HepG2 (cell line): Measurements from ENCODE around the gene IL27RA.

ENCODE experiments used
- BCLAF1 ChIP-seq: fragments of 450-650 bp; IDR thresholded peaks from 2 replicates; pipeline ENCODE4 v1.6.1; 2017; ENCODE audit warnings: mild to moderate bottlenecking
- CTCF ChIP-seq: sonication (generic); formaldehyde crosslinking; IDR thresholded peaks from 2 replicates; pipeline ENCODE4 v1.5.0; 2020; ENCODE audit warnings: mild to moderate bottlenecking, missing genetic modification reagents, moderate library complexity
- ESRRA ChIP-seq: sonication (generic); formaldehyde crosslinking; IDR thresholded peaks from 2 replicates; pipeline ENCODE4 v1.5.1; 2020; ENCODE audit warnings: mild to moderate bottlenecking, low read depth, missing genetic modification reagents
- HDAC1 ChIP-seq: sonication (generic); formaldehyde crosslinking; IDR thresholded peaks from 2 replicates; pipeline ENCODE4 v1.5.1; 2020; ENCODE audit warnings: mild to moderate bottlenecking, missing genetic modification reagents
- HNRNPUL1 ChIP-seq: fragments of 200-400 bp; formaldehyde crosslinking; IDR thresholded peaks from 2 replicates; pipeline ENCODE4 v1.6.1; 2017; ENCODE audit warnings: low read depth, mild to moderate bottlenecking, low read length, moderate library complexity
- MAF1 ChIP-seq: sonication (generic); formaldehyde crosslinking; IDR thresholded peaks from 2 replicates; pipeline ENCODE4 v1.5.0; 2020; ENCODE audit warnings: missing genetic modification reagents, borderline replicate concordance
- PBX2 ChIP-seq: IDR thresholded peaks from 2 replicates; pipeline ENCODE4 v1.6.1; 2016; ENCODE audit warnings: control low read depth
- RFX5 ChIP-seq: IDR thresholded peaks from 2 replicates; pipeline ENCODE4 v1.6.1; 2011; ENCODE audit warnings: low read depth, low read length, improper control_type of control experiment
- ZMYM3 ChIP-seq: sonication (generic); formaldehyde crosslinking; IDR thresholded peaks from 2 replicates; pipeline ENCODE4 v1.5.1; 2020; ENCODE audit warnings: mild to moderate bottlenecking, missing genetic modification reagents
- ZNF33B ChIP-seq: sonication (generic); formaldehyde crosslinking; IDR thresholded peaks from 2 replicates; pipeline ENCODE4 v1.5.1; 2020; ENCODE audit warnings: mild to moderate bottlenecking, missing genetic modification reagents
- TF ChIP-seq, protein P1 (sequence below): sonication (generic); formaldehyde crosslinking; IDR thresholded peaks from 2 replicates; pipeline ENCODE4 v1.8.0; 2022; ENCODE audit warnings: mild to moderate bottlenecking, missing genetic modification reagents, borderline replicate concordance
- TF ChIP-seq, protein P2 (sequence below): sonication (generic); formaldehyde crosslinking; IDR thresholded peaks from 2 replicates; pipeline ENCODE4 v1.4.0; 2020; ENCODE audit warnings: missing genetic modification reagents, mild to moderate bottlenecking, borderline replicate concordance

DNA sequence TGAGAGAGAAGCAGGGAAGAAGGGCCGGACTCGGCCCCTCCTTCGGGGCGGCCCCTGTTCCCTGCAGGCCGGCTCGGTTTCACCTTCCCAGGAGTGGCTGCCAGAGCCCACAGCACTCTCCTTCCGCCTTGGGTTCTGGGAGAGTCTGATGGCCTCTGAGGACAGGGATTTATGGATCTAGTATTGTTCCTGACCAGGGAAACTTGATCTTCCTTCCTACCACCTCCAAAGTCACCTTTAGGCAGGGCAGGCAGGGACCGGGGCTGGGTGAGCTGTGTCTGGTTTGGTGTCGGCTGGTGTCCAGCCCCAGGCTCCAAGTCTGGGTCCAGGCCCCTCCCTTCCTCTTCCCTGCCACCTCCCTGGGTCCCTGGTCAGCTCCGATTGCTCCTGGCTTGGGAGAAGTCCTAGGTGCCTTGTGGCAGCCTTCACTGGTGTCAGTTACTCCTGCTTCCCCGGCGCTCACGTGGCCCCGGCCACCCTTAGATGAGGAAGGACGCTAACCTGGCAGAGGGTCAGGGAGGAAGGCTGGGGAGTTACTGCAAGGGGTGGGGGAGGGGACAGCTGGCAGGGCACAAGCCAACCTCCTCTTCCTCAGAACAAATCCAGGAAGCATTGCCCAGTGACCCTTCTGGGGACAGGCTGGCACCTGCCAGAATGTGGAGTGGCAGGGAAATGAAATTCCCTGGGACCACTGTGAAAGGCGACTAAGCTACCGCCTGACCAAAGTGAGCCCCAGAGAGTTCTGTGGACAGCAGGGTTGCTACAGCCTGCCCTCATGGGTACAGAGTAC, 44.3 kb upstream of the IL27RA start:
- TF ChIP-seq CTCF (CRISPR knock-in tag) (no peak), ZMYM3 (no peak), PBX2 (CRISPR knock-in tag) (no peak), HDAC1 (CRISPR knock-in tag) (no peak), ZNF33B (CRISPR knock-in tag) (no peak), MAF1 (CRISPR knock-in tag) (no peak), RFX5 (no peak), BCLAF1 (no peak), ESRRA (CRISPR knock-in tag) (no peak), HNRNPUL1 (no peak)
- TF ChIP-seq, protein P1, sequence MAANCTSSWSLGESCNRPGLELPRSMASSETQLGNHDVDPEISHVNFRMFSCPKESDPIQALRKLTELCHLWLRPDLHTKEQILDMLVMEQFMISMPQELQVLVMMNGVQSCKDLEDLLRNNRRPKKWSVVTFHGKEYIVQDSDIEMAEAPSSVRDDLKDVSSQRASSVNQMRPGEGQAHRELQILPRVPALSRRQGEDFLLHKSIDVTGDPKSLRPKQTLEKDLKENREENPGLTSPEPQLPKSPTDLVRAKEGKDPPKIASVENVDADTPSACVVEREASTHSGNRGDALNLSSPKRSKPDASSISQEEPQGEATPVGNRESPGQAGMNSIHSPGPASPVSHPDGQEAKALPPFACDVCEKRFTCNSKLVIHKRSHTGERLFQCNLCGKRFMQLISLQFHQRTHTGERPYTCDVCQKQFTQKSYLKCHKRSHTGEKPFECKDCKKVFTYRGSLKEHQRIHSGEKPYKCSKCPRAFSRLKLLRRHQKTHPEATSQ (CRISPR knock-in tag), result no peak
- TF ChIP-seq, protein P2, sequence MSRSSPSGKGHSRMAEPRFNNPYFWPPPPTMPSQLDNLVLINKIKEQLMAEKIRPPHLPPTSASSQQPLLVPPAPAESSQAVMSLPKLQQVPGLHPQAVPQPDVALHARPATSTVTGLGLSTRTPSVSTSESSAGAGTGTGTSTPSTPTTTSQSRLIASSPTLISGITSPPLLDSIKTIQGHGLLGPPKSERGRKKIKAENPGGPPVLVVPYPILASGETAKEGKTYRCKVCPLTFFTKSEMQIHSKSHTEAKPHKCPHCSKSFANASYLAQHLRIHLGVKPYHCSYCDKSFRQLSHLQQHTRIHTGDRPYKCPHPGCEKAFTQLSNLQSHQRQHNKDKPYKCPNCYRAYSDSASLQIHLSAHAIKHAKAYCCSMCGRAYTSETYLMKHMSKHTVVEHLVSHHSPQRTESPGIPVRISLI (CRISPR knock-in tag), result no peak
